Spleen (tissue), 7 donors: Measurements from ENCODE around the gene EFCAB5.

Experiments used
- CTCF ChIP-seq, 11 experiments: fragments of 200-600 bp in 7 of 11; fragments of 450-650 bp in 4 of 11; sonication (generic) in 4 of 11; IDR thresholded peaks in 8 of 11; conservative IDR thresholded peaks in 3 of 11; 1 replicate in 7 of 11; 2 replicates in 4 of 11; pipeline versions ENCODE4 v1.4.0 to v1.8.0; 2016 to 2021; ENCODE audit warnings: antibody characterized with exemption in 11 of 11, inconsistent platforms in 4 of 11, mild to moderate bottlenecking in 1 of 11
- POLR2A ChIP-seq, 3 donors: fragments of 450-650 bp; IDR thresholded peaks; one replicate each; pipeline ENCODE4 v1.5.1; 2017; ENCODE audit warnings: antibody characterized with exemption in 3 of 3, mild to moderate bottlenecking in 1 of 3
- POLR2AphosphoS5 ChIP-seq, 3 donors: sonication (generic); formaldehyde crosslinking; IDR thresholded peaks; one replicate each; pipeline ENCODE4 v1.5.1; 2017; ENCODE audit warnings: antibody characterized with exemption in 3 of 3
- donor health status: DM: no; HTN: no; CAD: no; lungs with moderate emphysema.
- donor health status: DM: no; HTN: no; CAD: no.
- donor health status: DM: no; HTN: no; CAD: no.

- TF ChIP-seq CTCF (IDR thresholded peaks at IDR 0.05 in 8 of 11, conservative IDR thresholded peaks at IDR 0.05 in 3 of 11), result no peak
- no peak for TF ChIP-seq POLR2AphosphoS5 (IDR thresholded peaks at IDR 0.05)
- TF ChIP-seq POLR2A (IDR thresholded peaks at IDR 0.05), result no peak
Measured at GRCh38 chr17:29911641-29912177, 29.7 kb upstream of the EFCAB5 start.
